ENCODE results near the gene RAB7A.

RAB7A gene

DNA sequence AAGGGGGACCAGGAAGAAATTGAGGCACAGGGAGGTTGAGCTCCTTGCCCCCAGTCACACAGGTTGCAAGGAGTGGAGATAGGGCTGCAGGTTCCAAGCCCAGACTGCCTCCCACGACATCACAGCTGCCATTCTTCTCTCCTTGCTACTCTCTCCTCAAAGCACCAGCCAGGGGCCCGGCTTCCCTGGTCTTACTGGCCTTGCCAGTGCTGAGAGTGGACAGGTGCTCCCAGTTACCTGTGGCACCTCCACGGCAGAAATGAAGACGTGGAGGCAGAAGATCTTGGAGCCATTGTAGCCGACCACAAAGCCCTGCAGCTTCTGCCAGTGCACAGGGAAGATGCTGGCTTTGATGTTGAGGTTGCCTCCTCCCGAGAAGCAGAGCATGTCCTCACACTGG, 135.5 kb downstream of the RAB7A start:
- H3K9me3 Mint-ChIP-seq = peaks cover 12% of the 10 kb centered on the region
- no peak overlapping the region for H3K4me3 Mint-ChIP-seq
- peaks cover 2% of the 10 kb centered on the region for H3K27me3 Mint-ChIP-seq
- H3K4me1 Mint-ChIP-seq = no peaks in the 10 kb centered on the region
- H3K27ac Mint-ChIP-seq = no peak overlapping the region
- peaks cover 18% of the 10 kb centered on the region for H3K36me3 Mint-ChIP-seq
- no peak for ATAC-seq (ENCODE audit: low read depth)
- no peak for DNase-seq (ENCODE audit: low spot score in 2 of 2)

DNA sequence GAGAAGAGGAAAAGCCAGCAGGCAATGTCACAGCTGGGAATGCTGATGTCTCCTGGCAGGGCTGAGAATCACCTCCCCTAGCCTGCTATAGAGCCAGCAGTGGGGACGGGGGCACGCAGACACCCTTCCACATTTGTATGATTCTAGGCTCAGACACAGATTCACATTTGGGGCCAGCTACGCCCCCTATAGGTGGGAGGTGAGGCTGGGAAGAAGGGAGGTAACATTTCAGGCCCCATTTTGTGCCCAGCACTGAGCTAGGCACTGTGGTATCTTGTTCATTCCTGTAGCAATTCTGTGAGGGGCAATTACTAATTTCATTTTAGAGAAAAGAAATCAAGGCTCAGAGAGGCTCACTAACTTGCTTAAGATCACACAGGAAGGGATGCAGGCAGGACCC, 137.6 kb downstream of the RAB7A start:
- ATAC-seq (ENCODE audit: low read depth) = no peak
- H3K27ac Mint-ChIP-seq = no peak overlapping the region

More for the DNA sequence above, 137.6 kb downstream of the RAB7A start:
- Mint-ChIP-seq H3K36me3 (peaks cover 11% of the 10 kb centered on the region), H3K9me3 (peaks cover 7% of the 10 kb centered on the region), H3K4me1 (no peaks in the 10 kb centered on the region), H3K4me3 (no peak overlapping the region), H3K27me3 (peaks cover 2% of the 10 kb centered on the region)
- no peak for DNase-seq (ENCODE audit: low spot score in 2 of 2)

All from memory B cell (primary cell).